Activated CD4-positive, alpha-beta T cell treated with anti-CD3 and anti-CD28 coated beads, Interleukin-2, amount 10 ng/mL, durations not matched to agents 24 days and 14 days (primary cell): Measurements from ENCODE around the gene XXYLT1. TPM values are rescaled to one million over a fixed set of nuclear protein-coding genes. Genes with fewer than 3 reads are reported as not detected.

Source experiments
- DNase-seq: peaks from one replicate; pipeline ENCODE4 v3.0.0; 2022
- H3K27ac Mint-ChIP-seq: one replicate; pipeline ENCODE4 v1.8.0; 2022; ENCODE audit warnings: mild to moderate bottlenecking, mixed read lengths
- H3K27me3 Mint-ChIP-seq: one replicate; pipeline ENCODE4 v1.8.0; 2022; ENCODE audit warnings: mixed read lengths
- H3K36me3 Mint-ChIP-seq: one replicate; pipeline ENCODE4 v1.8.0; 2022; ENCODE audit warnings: low read depth, mild to moderate bottlenecking, mixed read lengths
- H3K4me1 Mint-ChIP-seq: one replicate; pipeline ENCODE4 v1.8.0; 2021; ENCODE audit warnings: mixed read lengths
- H3K4me3 Mint-ChIP-seq: one replicate; pipeline ENCODE4 v1.8.0; 2022; ENCODE audit warnings: mild to moderate bottlenecking, moderate library complexity, mixed read lengths
- H3K9me3 Mint-ChIP-seq: one replicate; pipeline ENCODE4 v1.8.0; 2021; ENCODE audit warnings: mixed read lengths
- intact Hi-C: fragments of 100-400 bp; cut with micrococcal nuclease; formaldehyde crosslinking; loops from one replicate; pipeline ENCODE4 v1.15.1; 2023
- total RNA-seq: library from RNA; stranded (reverse); gene quantifications from 2 replicates; pipeline ENCODE4 v1.2.3, GENCODE V29; 2022

Gene XXYLT1
- total RNA-seq, 1 donor from 2014 or later: 17.4 TPM

DNA sequence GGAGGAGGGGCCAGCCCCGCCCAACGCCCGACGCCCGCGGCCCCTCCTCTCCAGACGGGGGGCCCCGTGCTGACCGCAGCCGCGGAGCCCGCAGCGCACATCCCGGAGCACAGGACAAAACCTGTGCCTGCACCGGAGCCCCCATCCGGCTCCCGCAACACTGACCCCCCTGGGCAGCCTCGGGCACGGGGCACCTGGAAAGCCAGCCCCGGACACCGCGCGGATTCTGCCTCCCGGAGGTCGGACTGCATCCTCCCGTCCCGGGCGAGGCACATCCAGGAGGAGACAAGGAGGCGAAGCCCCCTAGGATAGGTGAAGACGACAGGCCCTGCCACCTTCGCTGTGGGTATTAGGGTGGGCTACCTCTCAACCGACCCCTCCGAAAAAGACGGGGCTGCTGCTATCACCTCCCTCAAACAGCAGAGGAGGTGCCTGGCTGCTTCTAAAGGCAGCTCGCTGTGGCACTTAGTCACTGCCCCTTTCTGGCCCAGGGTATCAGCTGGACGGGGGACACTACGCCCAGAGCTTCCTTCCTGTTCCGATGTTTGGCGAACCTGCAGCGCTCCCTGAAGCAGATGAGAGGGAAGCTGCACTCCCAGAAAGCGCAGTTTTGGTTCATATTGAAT lies 10.6 kb downstream of the XXYLT1 start:
- Mint-ChIP-seq H3K27ac (peak overlapping the region; percentile 41), H3K36me3 (peaks cover 8% of the 10 kb centered on the region), H3K4me3 (peak overlapping the region; percentile 84), H3K4me1 (peaks cover 20% of the 10 kb centered on the region), H3K27me3 (no peaks in the 10 kb centered on the region), H3K9me3 (no peaks in the 10 kb centered on the region)
- peak; percentile 76 for DNase-seq
- intact Hi-C loops: loop anchor here (1.0 to 5.0 kb wide), 5 partner anchors 113 to 588 kb away; partner anchors contain the start of gene LSG1

DNA sequence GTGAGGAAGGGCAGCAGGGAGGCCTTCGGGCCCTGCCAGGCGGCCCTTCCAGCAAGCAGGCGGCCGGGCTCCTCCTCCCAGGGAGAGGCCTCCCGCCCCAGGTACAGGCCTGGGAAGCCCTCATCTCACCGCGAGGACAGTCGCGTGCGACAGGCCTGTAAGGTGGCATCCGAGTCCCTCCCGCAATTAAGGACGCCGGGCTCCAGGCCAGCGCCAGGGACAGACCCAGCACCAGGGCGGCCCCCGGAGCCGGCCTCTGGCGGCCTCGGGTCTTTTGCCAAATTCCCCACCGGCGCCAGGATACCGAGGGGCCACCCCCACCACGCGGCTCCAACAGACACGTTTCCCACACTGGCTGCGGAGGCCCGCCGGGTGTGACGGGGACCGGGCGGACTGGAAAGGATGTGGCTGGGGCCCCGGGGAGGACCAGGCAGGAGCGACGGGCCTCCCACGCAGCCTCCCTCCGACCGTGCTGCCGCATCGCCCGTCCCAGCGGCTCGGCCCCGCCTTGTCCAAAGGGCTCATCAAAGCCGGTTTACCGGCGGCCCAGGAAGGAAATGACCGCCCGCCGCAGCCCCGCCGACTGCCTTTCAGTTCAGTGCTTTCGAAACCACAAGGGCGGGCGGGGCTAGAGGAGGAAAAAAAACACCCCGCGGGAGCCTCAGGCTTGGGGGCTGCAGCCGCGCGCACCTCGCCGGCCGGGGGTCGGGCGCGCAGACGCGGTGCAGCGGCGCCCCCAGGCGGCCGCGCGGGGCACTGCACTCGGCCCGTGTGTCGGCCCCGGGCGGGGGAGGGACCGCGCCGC lies 11.3 kb downstream of the XXYLT1 start:
- no peak overlapping the region for H3K27ac Mint-ChIP-seq
- intact Hi-C loops: loop anchor here (1.0 to 10.0 kb wide), 7 partner anchors 75 to 587 kb away; partner anchors contain the start of genes FAM43A and LSG1
- peak overlapping the region; percentile 57 for H3K4me3 Mint-ChIP-seq
- H3K4me1 Mint-ChIP-seq: peaks cover 20% of the 10 kb centered on the region
- H3K27me3 Mint-ChIP-seq: no peaks in the 10 kb centered on the region
- peak; percentile 96 for DNase-seq
- H3K36me3 Mint-ChIP-seq: peaks cover 4% of the 10 kb centered on the region
- no peaks in the 10 kb centered on the region for H3K9me3 Mint-ChIP-seq

GRCh38 chr3:195259154-195259474 lies 11.8 kb downstream of the XXYLT1 start:
- Mint-ChIP-seq H3K27ac (peak overlapping the region; percentile 25), H3K4me3 (no peak overlapping the region), H3K27me3 (no peaks in the 10 kb centered on the region), H3K9me3 (no peaks in the 10 kb centered on the region), H3K4me1 (peaks cover 19% of the 10 kb centered on the region), H3K36me3 (peaks cover 2% of the 10 kb centered on the region)
- intact Hi-C loops: loop anchor here (1.0 to 10.0 kb wide), 2 partner anchors 74 to 574 kb away; partner anchors contain the start of gene FAM43A
- DNase-seq: no peak

- intact Hi-C loops: loop anchor here (1.0 to 10.0 kb wide), 2 partner anchors 74 to 573 kb away; partner anchors contain the start of gene FAM43A
- H3K27me3 Mint-ChIP-seq: no peaks in the 10 kb centered on the region
- H3K4me3 Mint-ChIP-seq: peak overlapping the region; percentile 55
- H3K4me1 Mint-ChIP-seq: peaks cover 15% of the 10 kb centered on the region
- H3K9me3 Mint-ChIP-seq: no peaks in the 10 kb centered on the region
- H3K27ac Mint-ChIP-seq: peak overlapping the region; percentile 60
- H3K36me3 Mint-ChIP-seq: peaks cover 2% of the 10 kb centered on the region
- DNase-seq: peak; percentile 61
Observed at GRCh38 chr3:195258449-195259153, 12.4 kb downstream of the XXYLT1 start.

DNA sequence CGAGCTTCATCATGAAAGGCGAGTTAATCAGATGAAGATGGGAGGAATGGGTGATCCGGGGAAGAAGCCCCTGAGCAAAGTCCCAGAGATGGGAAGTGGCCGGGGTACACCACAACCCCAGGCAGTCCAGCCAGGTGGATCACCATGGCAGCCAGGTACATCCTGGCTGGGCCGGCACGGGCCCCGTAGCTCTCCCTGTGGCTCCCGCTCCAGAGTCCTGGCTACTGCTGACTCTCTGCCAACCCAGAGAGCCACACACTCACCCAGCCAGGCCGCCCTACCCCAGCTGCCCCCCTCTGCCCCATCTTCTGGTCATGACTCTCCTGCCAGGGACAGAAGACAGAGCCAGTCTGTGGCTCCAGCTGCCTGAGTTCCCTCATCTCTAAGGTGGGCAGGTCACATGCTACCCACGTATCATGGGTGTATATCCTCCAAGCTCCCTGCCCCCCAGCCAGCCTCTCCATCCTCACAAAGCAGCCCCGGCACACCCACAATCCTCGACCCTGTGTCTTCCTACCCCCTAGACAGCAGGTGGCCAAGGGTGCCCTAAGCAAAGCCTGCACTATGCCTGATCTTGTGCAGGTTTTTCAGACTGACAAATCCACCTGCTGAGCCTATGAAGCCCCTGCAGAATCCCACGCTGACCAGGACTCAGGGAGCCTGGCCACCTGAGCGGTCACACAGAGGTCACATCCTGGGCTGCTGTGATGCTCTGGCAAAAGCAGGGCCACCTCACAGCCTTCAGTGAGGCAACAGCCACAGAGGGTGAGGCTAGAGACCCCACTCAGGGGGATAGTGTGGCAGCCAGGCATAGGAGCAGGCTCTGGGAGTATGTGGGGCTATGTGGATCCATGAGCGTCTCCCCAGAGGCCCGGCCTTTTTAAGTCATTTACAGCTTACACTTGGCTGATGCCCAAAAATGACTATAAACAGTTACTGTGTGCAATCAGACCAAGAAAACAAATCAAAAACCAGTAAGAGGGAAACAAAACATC lies 13.2 kb downstream of the XXYLT1 start:
- no peaks in the 10 kb centered on the region for H3K9me3 Mint-ChIP-seq
- no peak overlapping the region for H3K4me3 Mint-ChIP-seq
- H3K27me3 Mint-ChIP-seq: no peaks in the 10 kb centered on the region
- intact Hi-C loops: loop anchor here (10.0 kb wide), 1 partner anchor 73 kb away; no protein-coding TSS in a partner anchor
- DNase-seq: peak; percentile 56
- peak overlapping the region; percentile 60 for H3K27ac Mint-ChIP-seq
- H3K36me3 Mint-ChIP-seq: peaks cover 2% of the 10 kb centered on the region
- H3K4me1 Mint-ChIP-seq: peaks cover 16% of the 10 kb centered on the region

DNA sequence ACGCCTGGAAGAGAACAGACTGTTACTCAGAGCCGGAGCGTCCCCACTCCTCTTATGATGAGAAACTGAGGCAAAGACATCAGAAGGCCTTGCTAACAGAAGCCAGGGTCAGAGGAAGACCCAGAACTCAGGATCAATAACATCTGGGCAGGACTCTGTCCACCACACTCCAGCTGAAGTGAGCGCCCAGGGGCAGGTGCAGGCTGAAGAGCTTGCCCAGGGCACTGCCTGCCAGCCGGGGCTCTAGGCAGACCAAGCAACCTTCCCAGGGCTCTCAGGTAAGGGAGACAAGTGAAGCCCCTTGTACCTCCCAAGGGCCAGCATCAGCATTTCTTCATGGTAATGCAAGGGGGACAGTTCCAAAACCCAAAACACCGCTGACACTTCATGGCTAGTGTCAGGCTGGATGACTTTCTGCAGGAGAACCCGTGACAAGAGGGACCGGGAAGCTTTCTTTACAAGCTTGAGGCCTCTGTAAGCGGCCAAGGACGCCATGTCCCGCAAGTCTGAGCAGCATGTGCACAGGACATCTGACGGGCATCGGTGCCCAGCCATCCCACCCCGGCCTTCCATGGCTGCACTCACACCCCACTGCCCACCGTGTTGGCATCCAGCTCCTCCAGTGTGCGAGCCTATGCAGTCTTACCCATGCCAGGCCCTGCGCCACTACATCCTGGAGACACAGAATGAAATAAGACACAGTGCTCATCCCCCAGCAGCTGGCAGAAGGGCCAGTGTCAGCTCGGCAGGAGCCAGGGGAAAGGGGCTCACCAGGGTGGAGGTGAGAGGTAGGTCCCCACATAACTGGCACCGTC lies 14.1 kb downstream of the XXYLT1 start:
- intact Hi-C loops: loop anchor here (10.0 kb wide), 1 partner anchor 72 kb away; no protein-coding TSS in a partner anchor
- peaks cover 17% of the 10 kb centered on the region for H3K4me1 Mint-ChIP-seq
- no peaks in the 10 kb centered on the region for H3K27me3 Mint-ChIP-seq
- H3K36me3 Mint-ChIP-seq: no peaks in the 10 kb centered on the region
- H3K4me3 Mint-ChIP-seq: no peak overlapping the region
- no peak overlapping the region for H3K27ac Mint-ChIP-seq
- peak; percentile 53 for DNase-seq
- no peaks in the 10 kb centered on the region for H3K9me3 Mint-ChIP-seq

DNA sequence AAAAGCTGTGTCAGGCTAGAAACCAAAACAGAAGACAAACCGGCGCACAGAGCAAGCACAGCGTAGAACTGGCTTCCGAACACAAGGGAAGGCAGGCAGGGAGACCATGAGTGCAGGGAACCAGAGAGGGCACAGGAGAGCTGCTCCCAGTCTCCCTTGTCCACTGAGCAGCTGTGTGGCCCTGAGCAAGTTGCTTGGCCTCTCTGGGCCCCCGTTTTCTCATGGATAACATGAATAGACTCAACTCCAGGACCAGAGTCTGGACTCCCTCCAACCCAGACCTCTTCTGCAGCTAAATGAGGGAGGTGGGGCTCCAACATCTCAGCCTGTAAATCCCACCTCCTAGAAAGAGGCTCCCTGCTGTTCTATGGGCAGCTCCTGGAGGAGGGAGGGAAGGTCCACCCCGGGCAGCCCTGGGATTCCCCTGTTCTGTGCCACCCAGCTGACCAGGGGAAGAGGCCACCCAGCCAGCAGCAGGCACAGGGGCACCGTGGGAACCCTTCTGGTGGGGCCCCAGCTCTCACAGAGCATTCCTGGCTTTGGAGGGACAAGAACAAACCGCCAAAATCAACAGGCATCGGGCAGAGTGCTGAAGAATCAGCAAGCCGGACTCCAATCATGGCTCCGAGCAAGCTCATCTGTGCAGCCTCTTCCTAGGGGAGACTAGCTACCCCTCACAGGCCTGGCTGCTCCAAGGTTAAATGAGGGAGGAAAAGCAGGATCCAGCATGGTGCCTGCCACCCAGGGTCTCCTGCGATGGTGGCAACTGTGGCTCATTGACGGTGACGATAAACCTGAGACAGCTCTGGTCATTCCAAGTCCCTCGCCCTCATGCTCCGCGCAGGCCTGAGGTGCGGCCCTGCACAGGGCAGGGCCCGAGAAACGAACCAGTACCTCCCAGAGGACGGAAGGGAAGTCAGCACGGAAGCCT lies 15.1 kb downstream of the XXYLT1 start:
- Mint-ChIP-seq H3K27me3 (no peaks in the 10 kb centered on the region), H3K36me3 (no peaks in the 10 kb centered on the region), H3K9me3 (no peaks in the 10 kb centered on the region), H3K27ac (no peak overlapping the region), H3K4me3 (no peak overlapping the region), H3K4me1 (peaks cover 20% of the 10 kb centered on the region)
- intact Hi-C loops: loop anchor here (10.0 kb wide), 1 partner anchor 71 kb away; no protein-coding TSS in a partner anchor
- peak; percentile 45 for DNase-seq

DNA sequence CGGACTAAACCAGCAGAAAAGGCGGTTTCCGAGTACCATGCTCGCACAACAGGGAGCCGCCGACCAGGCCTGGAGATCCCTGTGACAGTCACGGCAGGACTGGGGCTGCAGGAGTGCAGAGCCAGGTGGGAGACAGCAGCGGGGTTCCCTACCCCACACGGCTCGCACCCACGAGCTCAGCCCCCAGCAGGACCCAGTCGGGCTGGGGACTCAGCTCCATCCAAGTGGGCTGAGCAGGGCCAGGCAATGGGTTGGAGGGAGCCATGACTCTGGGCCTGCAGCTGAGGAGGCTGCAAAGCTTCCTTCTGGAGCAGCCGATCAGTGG lies 15.8 kb downstream of the XXYLT1 start:
- Mint-ChIP-seq H3K36me3 (no peaks in the 10 kb centered on the region), H3K4me1 (peaks cover 19% of the 10 kb centered on the region), H3K27ac (no peak overlapping the region), H3K4me3 (no peak overlapping the region), H3K27me3 (no peaks in the 10 kb centered on the region), H3K9me3 (no peaks in the 10 kb centered on the region)
- peak; percentile 51 for DNase-seq
- intact Hi-C loops: loop anchor here (10.0 kb wide), 1 partner anchor 70 kb away; no protein-coding TSS in a partner anchor

DNA sequence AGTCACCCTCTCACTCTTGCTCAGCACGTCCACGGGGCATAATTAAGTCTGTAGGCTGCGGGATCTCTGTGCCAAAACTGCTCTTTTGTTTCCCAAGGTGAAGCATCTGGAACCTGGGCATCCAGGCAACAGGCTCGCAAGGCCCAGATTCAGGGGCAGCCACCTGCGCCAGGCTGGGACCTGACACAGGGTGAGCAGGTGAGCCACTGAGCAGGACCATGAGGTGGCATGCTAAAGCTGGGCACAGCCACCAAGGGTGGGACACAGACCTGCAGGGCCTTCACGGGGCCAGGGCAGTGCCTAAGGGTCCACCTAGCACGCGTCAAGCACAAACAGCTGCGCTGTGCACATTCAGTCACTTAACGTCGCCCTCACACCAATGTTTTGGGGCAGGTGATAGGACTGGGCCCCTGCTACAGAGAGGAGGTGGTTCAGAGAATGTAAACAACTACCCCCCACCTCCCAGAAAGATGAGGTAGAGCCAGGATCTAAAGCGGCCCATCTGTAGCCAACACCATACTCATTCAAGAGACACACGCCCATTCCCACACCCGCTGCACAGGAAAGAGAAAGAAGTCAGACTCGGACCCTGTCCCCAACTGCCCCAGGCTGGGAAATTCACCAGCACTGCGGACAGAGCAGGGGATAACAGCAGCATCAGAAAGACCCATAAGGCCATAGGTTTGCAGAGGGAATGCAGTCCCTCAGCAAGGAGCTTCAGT lies 16.3 kb downstream of the XXYLT1 start:
- DNase-seq: peak; percentile 54
- Mint-ChIP-seq H3K4me1 (peaks cover 19% of the 10 kb centered on the region), H3K27ac (no peak overlapping the region), H3K36me3 (no peaks in the 10 kb centered on the region), H3K4me3 (no peak overlapping the region), H3K9me3 (no peaks in the 10 kb centered on the region), H3K27me3 (no peaks in the 10 kb centered on the region)
- intact Hi-C loops: loop anchor here (10.0 kb wide), 1 partner anchor 70 kb away; no protein-coding TSS in a partner anchor

- intact Hi-C loops: loop anchor here (10.0 kb wide), 1 partner anchor 69 kb away; no protein-coding TSS in a partner anchor
- DNase-seq: peak; percentile 47
- Mint-ChIP-seq H3K27me3 (no peaks in the 10 kb centered on the region), H3K9me3 (no peaks in the 10 kb centered on the region), H3K36me3 (no peaks in the 10 kb centered on the region), H3K4me1 (peaks cover 19% of the 10 kb centered on the region), H3K27ac (no peak overlapping the region), H3K4me3 (no peak overlapping the region)
Observed at GRCh38 chr3:195253923-195254432, 17.0 kb downstream of the XXYLT1 start.
